HG02885 (cell line): ENCODE results near the gene SLC6A19.

ENCODE experiments used
- ATAC-seq: cut with Tn5 transposase; IDR thresholded peaks from one replicate; pipeline ENCODE4 v1.9.1; 2021; ENCODE audit warnings: mild to moderate bottlenecking; ENCODE audit not compliant: unreplicated experiment, poor library complexity

Gene SLC6A19

GRCh38 chr5:1232780-1233179, 31.4 kb downstream of the SLC6A19 start:
- ATAC-seq: no peak

GRCh38 chr5:1235379-1235778, 34.0 kb downstream of the SLC6A19 start:
- ATAC-seq: no peak

DNA sequence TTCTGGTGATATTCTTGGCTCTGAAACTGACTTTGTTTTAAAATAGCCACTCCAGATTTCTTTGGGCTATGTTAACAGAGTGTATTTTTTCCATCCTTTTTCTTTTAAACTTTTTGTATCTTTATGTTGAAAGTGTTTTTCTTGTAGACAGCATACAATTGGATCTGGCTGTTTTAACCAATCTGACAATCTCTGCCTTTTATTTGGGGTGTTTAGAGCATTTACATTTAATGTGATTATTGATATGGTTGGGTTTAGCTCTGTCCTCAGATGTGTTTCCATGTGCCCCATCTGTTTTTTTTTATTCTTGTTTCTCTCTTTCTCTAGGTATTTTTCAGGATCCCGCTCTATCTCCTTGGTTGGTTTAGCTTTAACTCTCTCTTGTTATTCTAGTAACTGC, 34.4 kb downstream of the SLC6A19 start:
- ATAC-seq: no peak

GRCh38 chr5:1239505-1240251, 38.3 kb downstream of the SLC6A19 start:
- no peak for ATAC-seq

- no peak for ATAC-seq
These were observed 39.3 kb downstream of the SLC6A19 start for GRCh38 chr5:1240496-1241260.

DNA sequence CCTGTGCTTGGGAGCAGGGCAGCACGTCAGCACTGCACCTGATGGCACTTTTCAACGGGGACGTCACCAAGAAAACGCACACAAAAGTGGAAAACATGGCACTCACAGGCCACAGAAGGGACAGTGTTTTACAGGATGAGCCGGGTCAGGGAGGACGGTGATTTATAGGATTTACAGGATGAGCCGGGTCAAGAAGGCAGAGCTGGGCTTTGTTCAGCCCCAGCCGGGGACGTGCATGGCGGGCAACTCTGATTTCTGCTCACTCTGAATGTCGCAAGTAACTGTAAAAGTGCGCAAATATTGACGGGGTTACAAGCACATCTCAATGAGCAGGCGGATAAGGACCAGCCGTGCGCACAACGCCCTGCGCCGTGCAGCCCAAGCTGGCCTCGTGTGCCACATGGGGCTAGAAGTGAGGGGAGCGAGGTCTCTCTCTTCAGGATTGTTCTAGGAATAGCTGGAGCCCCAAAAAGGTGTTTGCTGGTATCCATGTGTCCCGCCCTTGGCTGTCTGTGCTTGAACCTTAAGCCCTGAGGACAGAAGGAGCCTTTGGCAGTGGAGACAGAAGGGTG, 40.2 kb downstream of the SLC6A19 start:
- no peak for ATAC-seq

- ATAC-seq: no peak
These were observed 41.5 kb downstream of the SLC6A19 start for GRCh38 chr5:1242733-1243486.

- ATAC-seq: no peak
These were observed 42.2 kb downstream of the SLC6A19 start for GRCh38 chr5:1243487-1244130.

GRCh38 chr5:1244255-1244654, 42.9 kb downstream of the SLC6A19 start:
- no peak for ATAC-seq

GRCh38 chr5:1244976-1245375, 43.6 kb downstream of the SLC6A19 start:
- ATAC-seq: no peak

DNA sequence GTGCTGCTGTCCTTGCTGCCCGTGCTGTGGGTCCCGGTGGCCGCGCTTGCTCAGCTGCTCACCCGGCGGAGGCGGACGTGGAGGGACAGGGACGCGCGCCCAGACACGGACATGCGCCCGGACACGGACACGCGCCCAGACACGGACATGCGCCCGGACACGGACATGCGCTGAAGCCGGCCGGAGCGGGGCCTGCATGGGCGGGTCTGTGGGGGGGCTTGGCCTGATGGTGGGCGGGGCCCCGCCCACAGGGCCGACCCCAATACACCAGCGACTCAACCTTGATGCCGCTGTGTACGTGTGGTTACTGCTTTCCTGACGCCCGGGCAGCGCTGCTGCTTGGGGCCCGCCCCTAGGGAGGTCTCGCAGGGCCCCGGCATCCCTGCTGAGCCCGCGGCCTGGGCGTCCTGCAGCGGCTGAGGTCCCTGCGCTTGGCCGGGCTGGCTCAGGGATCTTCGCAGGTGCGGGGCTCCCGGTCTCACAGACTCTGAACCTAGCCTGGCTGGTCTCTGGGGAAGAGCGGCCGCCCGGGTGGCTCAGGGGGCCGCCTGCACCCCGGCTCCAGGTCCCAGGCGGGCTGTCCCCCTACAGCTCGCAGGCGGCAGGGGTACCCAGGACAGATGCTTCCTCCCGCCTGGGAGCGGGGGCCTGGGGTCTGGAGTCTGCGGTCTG, 44.6 kb downstream of the SLC6A19 start:
- no peak for ATAC-seq

DNA sequence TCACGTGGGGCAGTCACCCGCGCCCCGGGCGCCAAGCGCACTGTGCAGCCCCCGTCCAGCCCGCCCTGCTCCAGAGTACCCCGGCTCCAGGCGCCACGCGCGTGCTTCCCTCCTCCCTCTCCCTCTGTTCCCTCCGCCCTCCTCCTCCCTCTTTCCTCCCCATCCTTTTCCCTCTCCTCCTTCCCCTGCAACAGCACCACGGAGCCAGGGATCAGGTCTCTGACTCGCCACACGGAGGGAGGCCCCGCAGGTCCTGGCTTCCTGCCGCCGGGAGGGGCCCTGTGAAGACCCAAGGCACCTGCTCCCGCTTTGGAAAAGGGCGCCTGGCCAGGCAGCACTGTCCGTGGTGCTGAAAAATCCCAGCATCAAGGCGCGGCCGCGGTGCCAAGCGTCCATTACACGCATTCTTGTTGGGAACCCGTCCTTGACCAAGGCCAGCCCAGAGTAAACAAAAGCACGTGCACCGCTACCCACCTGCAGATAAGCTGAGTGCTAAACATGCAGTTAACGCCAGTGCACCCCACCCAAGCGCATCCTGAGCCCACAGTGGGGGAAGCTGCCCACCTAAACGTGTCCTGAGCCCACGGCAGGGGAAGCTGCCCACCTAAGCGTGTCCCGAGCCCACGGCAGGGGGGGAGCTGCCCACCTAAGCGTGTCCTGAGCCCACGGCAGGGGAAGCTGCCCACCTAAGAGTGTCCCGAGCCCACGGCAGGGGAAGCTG, 45.5 kb downstream of the SLC6A19 start:
- ATAC-seq: no peak

- ATAC-seq: no peak
These were observed 46.4 kb downstream of the SLC6A19 start for GRCh38 chr5:1247811-1248210.

DNA sequence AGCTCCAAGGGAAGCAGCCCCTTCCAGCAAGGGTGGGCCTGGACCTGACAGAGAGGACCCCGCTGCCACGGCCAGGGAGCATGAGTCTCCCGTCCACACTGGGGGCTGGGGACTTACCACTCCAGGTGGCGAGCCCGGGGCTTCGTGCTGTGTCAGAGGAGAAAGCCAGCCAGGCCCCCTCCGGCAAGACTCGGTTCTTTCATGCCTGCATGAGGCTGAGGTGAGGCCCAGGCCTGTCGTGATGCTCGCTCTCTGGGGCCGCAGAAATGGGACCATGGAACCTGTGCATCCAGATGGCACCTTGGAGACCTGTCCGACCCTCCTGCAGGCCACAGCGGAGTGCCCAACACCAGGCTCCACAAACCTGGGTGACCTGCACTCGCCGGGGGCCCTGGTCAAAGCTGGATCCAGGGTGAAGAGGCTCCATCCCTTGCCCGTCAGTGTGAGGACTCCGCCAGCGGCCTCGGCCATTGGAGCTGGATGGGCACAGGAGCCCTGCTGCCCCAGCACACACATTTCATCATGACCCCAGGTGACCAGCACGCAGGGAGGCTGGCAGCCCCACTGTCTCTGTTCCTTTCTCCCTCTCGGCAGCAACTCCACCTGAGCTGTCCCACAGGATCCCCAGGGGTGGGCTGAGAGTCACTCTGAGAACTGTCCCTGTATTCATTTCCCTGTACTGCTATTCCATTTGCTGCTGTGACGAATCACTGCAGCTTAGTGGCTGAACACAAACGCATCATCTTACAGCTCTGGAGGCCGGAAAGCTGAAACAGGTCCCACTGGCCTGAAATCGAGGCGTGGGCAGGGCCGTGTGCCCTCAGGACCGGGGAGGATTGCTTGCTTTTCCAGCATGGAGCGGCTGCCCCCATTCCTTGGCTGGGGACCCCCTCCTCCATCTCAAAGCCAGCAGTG, 48.2 kb downstream of the SLC6A19 start:
- no peak for ATAC-seq

DNA sequence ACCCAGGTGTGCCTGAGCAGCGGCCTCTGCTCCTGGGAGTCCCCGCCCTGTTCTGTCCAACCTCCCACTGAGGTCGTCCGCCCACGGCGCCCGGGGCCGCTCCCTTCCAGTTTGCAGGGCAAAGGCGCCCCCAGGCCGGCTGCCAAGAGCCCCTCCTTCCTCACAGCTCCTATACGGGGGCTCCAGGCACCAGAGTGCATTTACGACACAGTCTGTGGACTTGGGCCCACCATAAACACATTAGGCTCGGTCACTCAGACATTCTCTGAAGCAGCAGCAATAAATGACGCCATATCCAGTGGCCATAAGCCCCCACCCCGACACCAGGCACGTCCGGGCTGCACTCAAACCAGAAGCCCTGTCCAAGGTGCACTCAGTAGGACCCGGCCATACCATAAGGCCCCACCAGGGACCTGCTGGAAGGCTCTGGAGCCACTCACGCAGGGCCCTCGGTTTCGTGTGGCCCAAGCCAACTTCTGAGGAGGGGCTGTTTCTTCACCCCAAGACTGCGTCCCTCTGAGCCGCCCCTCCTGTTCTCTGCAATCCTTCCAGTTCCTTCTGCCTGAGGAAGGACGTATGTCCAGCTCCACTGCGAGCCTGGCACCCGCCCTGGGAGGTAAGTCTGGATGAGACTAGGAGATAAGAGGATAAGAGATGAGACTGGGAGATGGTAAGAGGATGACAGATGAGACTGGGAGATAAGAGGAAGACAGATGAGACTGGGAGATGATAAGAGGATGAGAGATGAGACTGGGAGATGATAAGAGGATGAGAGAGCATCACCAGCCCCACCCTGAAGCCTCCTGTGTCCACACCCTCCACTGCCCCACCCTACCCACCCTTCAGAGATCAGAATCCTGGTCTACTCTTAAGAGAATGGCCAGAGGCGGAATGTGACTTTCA, 50.5 kb downstream of the SLC6A19 start:
- ATAC-seq: no peak

DNA sequence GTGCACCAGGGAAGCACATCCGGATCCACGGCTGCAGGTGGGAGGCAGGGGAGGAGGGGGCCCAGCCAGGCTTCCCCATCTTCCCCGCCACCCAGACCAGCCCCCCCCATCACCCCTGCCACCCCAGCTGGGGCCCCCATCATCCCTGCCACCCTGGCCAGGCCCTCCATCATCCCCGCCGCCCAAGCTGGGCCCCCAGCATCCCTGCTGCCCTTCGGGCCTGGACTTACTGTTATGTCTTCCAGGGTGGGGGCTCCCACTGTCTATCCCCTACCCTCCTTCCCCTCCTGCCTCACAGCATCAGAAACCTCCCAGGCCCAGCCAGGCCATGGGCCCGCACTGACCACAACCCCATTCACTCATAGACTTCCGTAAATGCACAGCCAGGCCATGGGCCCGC, 51.3 kb downstream of the SLC6A19 start:
- ATAC-seq: no peak

- no peak for ATAC-seq
These were observed 52.2 kb downstream of the SLC6A19 start for GRCh38 chr5:1253456-1254105.
